A549 (cell line): Measurements from ENCODE around the gene DNAJC22. TPM values are rescaled to one million over a fixed set of nuclear protein-coding genes. Genes with fewer than 3 reads are reported as not detected.

Source experiments
- ATAC-seq, 2 experiments: fragments of 200-7000 bp in 1 of 2; fragments of >200 bp in 1 of 2; cut with Nextera tagmentation in 1 of 2; cut with Tn5 transposase in 1 of 2; 3 replicates each; pipeline versions ENCODE4 v1.8.0 to v1.9.1; 2018 to 2020; ENCODE audit warnings: mild to moderate bottlenecking in 1 of 2, moderate library complexity in 1 of 2
- CTCF ChIA-PET: fragments of 300-600 bp; sonication (Branson Sonifier 250); formaldehyde crosslinking; extraction: SDS; loops from one replicate; lab custom pipeline; 2021; ENCODE audit warnings: antibody characterized with exemption, inconsistent platforms; lab: Yijun Ruan, JAX
- POLR2A ChIA-PET: fragments of 350-600 bp; formaldehyde crosslinking; extraction: SDS; loops from one replicate; lab custom pipeline; 2021; ENCODE audit warnings: antibody characterized with exemption, inconsistent platforms; lab: Yijun Ruan, JAX
- DNase-seq, 2 experiments: peaks; one replicate each; pipeline versions ENCODE4 v3.0.0 to v3.0.0-alpha.2; 2011 to 2016; ENCODE audit warnings: low read depth in 1 of 2, low spot score in 1 of 2
- FAIRE-seq: peaks from 2 replicates; lab custom pipeline; 2011; peaks lifted over from hg19 to GRCh38; lab: Jason Lieb, UNC
- H3K27ac ChIP-seq, 2 experiments: fragments of >200 bp; sonication (Bioruptor Twin); formaldehyde crosslinking; 3 replicates each; pipeline ENCODE4 v1.5.1; 2016 to 2017
- H3K4me1 ChIP-seq: fragments of >200 bp; sonication (Bioruptor Twin); formaldehyde crosslinking; 3 replicates; pipeline ENCODE4 v1.6.1; 2016
- H3K4me2 ChIP-seq: fragments of >200 bp; sonication (Bioruptor Twin); formaldehyde crosslinking; 3 replicates; pipeline ENCODE4 v1.6.1; 2016
- H3K4me3 ChIP-seq: fragments of >200 bp; sonication (Bioruptor Twin); formaldehyde crosslinking; 3 replicates; pipeline ENCODE4 v1.5.1; 2016
- H3K9me3 ChIP-seq: fragments of >200 bp; sonication (Bioruptor Twin); formaldehyde crosslinking; 3 replicates; pipeline ENCODE4 v1.6.1; 2016
- BHLHE40 ChIP-seq: IDR thresholded peaks from 2 replicates; pipeline ENCODE4 v1.6.1; 2012; ENCODE audit warnings: low read depth, low read length, inconsistent platforms
- CHD4 ChIP-seq: fragments of 200-600 bp; sonication (generic); IDR thresholded peaks from 2 replicates; pipeline ENCODE4 v1.6.1; 2016; ENCODE audit warnings: antibody characterized with exemption, mild to moderate bottlenecking, borderline replicate concordance
- CTCF ChIP-seq: fragments of >200 bp; sonication (Bioruptor Twin); formaldehyde crosslinking; IDR thresholded peaks from 3 replicates; pipeline ENCODE4 v1.5.1; 2016
- ELK1 ChIP-seq: fragments of 150-350 bp; IDR thresholded peaks from 2 replicates; pipeline ENCODE4 v1.6.1; 2014; ENCODE audit warnings: low read depth, mild to moderate bottlenecking, low read length
- EP300 ChIP-seq, 2 experiments: fragments of >200 bp; sonication (Bioruptor Twin); formaldehyde crosslinking; IDR thresholded peaks; 2 replicates in 1 of 2; 3 replicates in 1 of 2; pipeline ENCODE4 v1.6.1; 2016 to 2017
- ESRRA ChIP-seq: fragments of 150-350 bp; IDR thresholded peaks from 2 replicates; pipeline ENCODE4 v1.6.1; 2014; ENCODE audit warnings: mild to moderate bottlenecking, low read length, borderline replicate concordance
- FOSL2 ChIP-seq, 2 experiments: fragments of 450-650 bp in 1 of 2; fragments of >200 bp in 1 of 2; sonication (Bioruptor Twin) in 1 of 2; formaldehyde crosslinking; IDR thresholded peaks; 2 replicates each; pipeline versions ENCODE4 v1.5.0 to v1.6.1; 2016 to 2020; ENCODE audit warnings: mild to moderate bottlenecking in 1 of 2, moderate library complexity in 1 of 2
- HOXA7 ChIP-seq: fragments of 250-450 bp; sonication (Bioruptor Pico); IDR thresholded peaks from 2 replicates; pipeline ENCODE4 v1.5.0; 2020; ENCODE audit warnings: mild to moderate bottlenecking, moderate library complexity
- HOXB5 ChIP-seq: fragments of 250-450 bp; sonication (Bioruptor Pico); IDR thresholded peaks from 2 replicates; pipeline ENCODE4 v1.5.0; 2020; ENCODE audit warnings: mild to moderate bottlenecking, moderate library complexity
- MAFK ChIP-seq: fragments of 450-650 bp; IDR thresholded peaks from 2 replicates; pipeline ENCODE4 v1.6.1; 2014; ENCODE audit not compliant: partially characterized antibody
- MAZ ChIP-seq: fragments of 150-350 bp; IDR thresholded peaks from 2 replicates; pipeline ENCODE4 v1.6.1; 2014; ENCODE audit warnings: antibody characterized with exemption, low read depth, low read length, borderline replicate concordance
- MYC ChIP-seq: IDR thresholded peaks from 2 replicates; pipeline ENCODE4 v1.6.1; 2012; ENCODE audit warnings: mild to moderate bottlenecking, inconsistent platforms, low read length, improper control_type of control experiment, borderline replicate concordance
- PHF8 ChIP-seq: fragments of 200-600 bp; sonication (generic); IDR thresholded peaks from 2 replicates; pipeline ENCODE4 v1.6.1; 2016; ENCODE audit warnings: low read depth, mild to moderate bottlenecking, antibody characterized with exemption, moderate library complexity, borderline replicate concordance
- POLR2A ChIP-seq: IDR thresholded peaks from 2 replicates; pipeline ENCODE4 v1.6.1; 2012; ENCODE audit warnings: mild to moderate bottlenecking, low read length
- RAD21 ChIP-seq, 2 experiments: fragments of >200 bp in 1 of 2; sonication (Bioruptor Twin) in 1 of 2; formaldehyde crosslinking in 1 of 2; IDR thresholded peaks in 1 of 2; conservative IDR thresholded peaks in 1 of 2; 2 replicates in 1 of 2; 3 replicates in 1 of 2; pipeline ENCODE4 v1.6.1; 2012 to 2018; ENCODE audit warnings: inconsistent platforms in 1 of 2
- REST ChIP-seq: fragments of 200-600 bp; sonication (generic); IDR thresholded peaks from 2 replicates; pipeline ENCODE4 v1.6.1; 2016; ENCODE audit warnings: antibody characterized with exemption, mild to moderate bottlenecking, moderate library complexity
- SMC3 ChIP-seq: fragments of >200 bp; sonication (Bioruptor Twin); formaldehyde crosslinking; IDR thresholded peaks from 3 replicates; pipeline ENCODE4 v1.6.1; 2018; ENCODE audit warnings: inconsistent platforms
- TFCP2L1 ChIP-seq: fragments of 250-450 bp; sonication (Bioruptor Pico); IDR thresholded peaks from 2 replicates; pipeline ENCODE4 v1.5.0; 2021; ENCODE audit warnings: mild to moderate bottlenecking
- USF2 ChIP-seq: fragments of 450-650 bp; IDR thresholded peaks from 2 replicates; pipeline ENCODE4 v1.6.1; 2014; ENCODE audit warnings: antibody characterized with exemption
- WGBS: methylation state at CpG from one replicate; pipeline ENCODE4 v1.1.6; 2017; ENCODE audit errors: missing lambda C conversion rate; 5-methylcytosine and 5-hydroxymethylcytosine counted together
- polyA plus RNA-seq, 4 experiments: library from polyadenylated mRNA; depleted of rRNA in 3 of 4; stranded (reverse); fragments of >200 nt; fragmentation: RNase III in 1 of 4; extraction: RNeasy Plus Mini Kit Qiagen cat#74134 plus additional on column Dnase treatment in 1 of 4; gene quantifications; 2 replicates in 3 of 4; 3 replicates in 1 of 4; pipeline ENCODE4 v1.2.3, GENCODE V29; 2011 to 2017
- TF ChIP-seq, protein P1 (sequence below): fragments of >200 bp; sonication (Bioruptor Twin); formaldehyde crosslinking; IDR thresholded peaks from 3 replicates; pipeline ENCODE4 v1.6.1; 2016
- TF ChIP-seq, protein P2 (sequence below): IDR thresholded peaks from 2 replicates; pipeline ENCODE4 v1.6.1; 2012

DNAJC22 gene
- polyA plus RNA-seq, 2 of the 4 experiments (the other 2 are of a cell fraction), result 22.6 to 35.5 TPM

- TF ChIP-seq, protein P1, sequence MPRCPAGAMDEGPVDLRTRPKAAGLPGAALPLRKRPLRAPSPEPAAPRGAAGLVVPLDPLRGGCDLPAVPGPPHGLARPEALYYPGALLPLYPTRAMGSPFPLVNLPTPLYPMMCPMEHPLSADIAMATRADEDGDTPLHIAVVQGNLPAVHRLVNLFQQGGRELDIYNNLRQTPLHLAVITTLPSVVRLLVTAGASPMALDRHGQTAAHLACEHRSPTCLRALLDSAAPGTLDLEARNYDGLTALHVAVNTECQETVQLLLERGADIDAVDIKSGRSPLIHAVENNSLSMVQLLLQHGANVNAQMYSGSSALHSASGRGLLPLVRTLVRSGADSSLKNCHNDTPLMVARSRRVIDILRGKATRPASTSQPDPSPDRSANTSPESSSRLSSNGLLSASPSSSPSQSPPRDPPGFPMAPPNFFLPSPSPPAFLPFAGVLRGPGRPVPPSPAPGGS, result no peak
- TF ChIP-seq TFCP2L1 (CRISPR knock-in tag), result no peak
- TF ChIP-seq CHD4, result no peak
These were observed 10.5 kb downstream of the DNAJC22 start (continued) for GRCh38 chr12:49357103-49357678.

- H3K9me3 ChIP-seq, result no peaks in the 10 kb centered on the region
- H3K4me3 ChIP-seq, result no peak overlapping the region
- ChIA-PET POLR2A (interaction anchor here (0.7 to 2.6 kb wide), 12 partner anchors 8 to 292 kb away, joined by 3 to 30 read pairs (median 4); partner anchors contain the start of genes MCRS1 and SPATS2), CTCF (interaction anchor here (0.7 to 14.5 kb wide), 65 partner anchors 8 to 441 kb away, joined by 3 to 484 read pairs (median 7); partner anchors contain the start of genes C1QL4, DNAJC22, KCNH3 and MCRS1)
- FAIRE-seq, result no peak
- ATAC-seq, result peak; percentile 87 to 92
- 10% methylated on average over 7 of the region's 7 CpGs for WGBS
- peak overlapping the region; percentile 52 to 65; a peak in 5 of 6 replicates for H3K27ac ChIP-seq
- peak; percentile 80 to 84 for DNase-seq
- TF ChIP-seq FOSL2 (IDR thresholded peaks at IDR 0.05) (no peak), FOSL2 (CRISPR knock-in tag; IDR thresholded peaks at IDR 0.05) (peak; percentile 67), USF2 (no peak), REST (no peak), RAD21 (conservative IDR thresholded peaks at IDR 0.05 in 1 of 2, IDR thresholded peaks at IDR 0.05 in 1 of 2) (peak; percentile 96 to 98), CTCF (peak; percentile 96), MYC (no peak), CHD4 (no peak), ELK1 (no peak), PHF8 (no peak), EP300 (IDR thresholded peaks at IDR 0.05) (no peak), BHLHE40 (no peak), MAFK (no peak), ESRRA (no peak), POLR2A (no peak), HOXB5 (no peak), SMC3 (peak; percentile 94), MAZ (no peak), HOXA7 (CRISPR knock-in tag) (no peak)
- TF ChIP-seq, protein P2, sequence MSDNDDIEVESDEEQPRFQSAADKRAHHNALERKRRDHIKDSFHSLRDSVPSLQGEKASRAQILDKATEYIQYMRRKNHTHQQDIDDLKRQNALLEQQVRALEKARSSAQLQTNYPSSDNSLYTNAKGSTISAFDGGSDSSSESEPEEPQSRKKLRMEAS, result no peak
- H3K4me2 ChIP-seq, result peak overlapping the region; percentile 63
- peaks cover 28% of the 10 kb centered on the region for H3K4me1 ChIP-seq
These were observed 11.9 kb downstream of the DNAJC22 start for GRCh38 chr12:49358483-49359141.
